Esophagus squamous epithelium (tissue), 4 donors: ENCODE data around the gene STRADA.

Experiments used
- CTCF ChIP-seq, 6 experiments: fragments of 450-650 bp in 4 of 6; fragments of 200-600 bp in 2 of 6; sonication (generic) in 2 of 6; IDR thresholded peaks; one replicate each; pipeline ENCODE4 v1.5.1; 2016 to 2019; ENCODE audit warnings: antibody characterized with exemption in 6 of 6, mild to moderate bottlenecking in 4 of 6, moderate library complexity in 4 of 6
- POLR2A ChIP-seq, 4 donors: fragments of 450-650 bp; IDR thresholded peaks; one replicate each; pipeline ENCODE4 v1.6.1; 2017; ENCODE audit warnings: antibody characterized with exemption in 4 of 4, mild to moderate bottlenecking in 4 of 4, moderate library complexity in 3 of 4

GRCh38 chr17:63703556-63704258 lies 37.9 kb downstream of the STRADA start:
- TF ChIP-seq POLR2A (IDR thresholded peaks at IDR 0.05) = no peak
- no peak for TF ChIP-seq CTCF (IDR thresholded peaks at IDR 0.05)
